Fibroblast of gingiva (primary cell): ENCODE data around the gene LAMTOR4.
A peak's percentile ranks its signal among the peaks of the same experiment; 100 is the strongest.
"Not testable (repeated sequence)": the region's sequence is repeated elsewhere in the genome, so short reads cannot be mapped to it uniquely, and the experiment has no call there.

Experiments used
- DNase-seq: peaks from one replicate; pipeline ENCODE4 v3.0.0-alpha.2; 2011; ENCODE audit warnings: low read depth

The LAMTOR4 gene

DNA sequence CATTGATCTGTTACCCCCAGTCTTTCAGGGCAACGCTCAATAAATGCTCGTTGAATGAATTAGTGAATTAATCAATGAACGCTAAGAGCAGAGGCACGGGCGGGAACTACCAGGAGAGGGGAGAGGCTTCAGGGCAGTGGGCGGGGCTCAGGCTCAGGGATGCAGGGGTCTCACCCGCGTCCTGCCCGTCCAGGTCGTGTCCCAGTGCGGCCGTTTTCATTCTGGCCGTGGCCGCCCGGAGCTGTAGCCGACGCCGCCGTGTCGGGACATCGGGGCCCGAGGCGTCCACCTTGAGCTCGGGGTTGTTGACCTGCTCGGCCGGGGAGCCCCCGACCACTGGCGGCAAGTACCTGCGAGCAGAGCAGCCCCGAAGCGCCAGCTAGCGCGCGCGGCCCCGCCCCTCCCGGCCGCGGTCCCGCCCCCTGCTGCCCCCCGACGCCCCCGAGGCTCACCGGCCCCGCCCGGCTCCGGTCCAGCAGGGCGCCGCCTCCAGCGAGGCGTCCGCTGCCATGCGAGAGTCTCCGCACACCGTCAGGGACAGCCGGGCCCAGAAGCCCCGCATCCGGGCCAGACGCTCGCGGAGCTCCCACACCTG, 22.5 kb downstream of the LAMTOR4 start:
- no peak for DNase-seq

DNA sequence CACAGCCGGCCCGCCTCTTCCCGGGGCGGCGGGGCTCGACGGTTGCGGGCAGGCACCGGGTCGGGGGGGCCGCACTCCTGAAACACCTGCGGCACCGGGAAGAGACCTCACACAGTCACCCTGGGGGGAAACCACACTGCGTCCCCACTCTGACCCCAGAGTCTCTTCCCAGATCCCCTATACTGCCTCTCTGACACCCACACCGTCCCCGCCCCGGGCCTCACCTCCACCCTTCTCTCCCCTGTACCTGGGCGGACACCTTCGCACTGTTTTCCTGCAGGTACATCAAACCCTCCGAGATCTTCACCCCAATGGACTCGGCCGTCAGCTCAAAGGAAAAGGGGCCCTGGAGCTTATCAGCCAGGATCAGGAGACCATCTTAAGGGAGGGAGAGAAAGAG, 23.1 kb downstream of the LAMTOR4 start:
- no peak for DNase-seq

DNA sequence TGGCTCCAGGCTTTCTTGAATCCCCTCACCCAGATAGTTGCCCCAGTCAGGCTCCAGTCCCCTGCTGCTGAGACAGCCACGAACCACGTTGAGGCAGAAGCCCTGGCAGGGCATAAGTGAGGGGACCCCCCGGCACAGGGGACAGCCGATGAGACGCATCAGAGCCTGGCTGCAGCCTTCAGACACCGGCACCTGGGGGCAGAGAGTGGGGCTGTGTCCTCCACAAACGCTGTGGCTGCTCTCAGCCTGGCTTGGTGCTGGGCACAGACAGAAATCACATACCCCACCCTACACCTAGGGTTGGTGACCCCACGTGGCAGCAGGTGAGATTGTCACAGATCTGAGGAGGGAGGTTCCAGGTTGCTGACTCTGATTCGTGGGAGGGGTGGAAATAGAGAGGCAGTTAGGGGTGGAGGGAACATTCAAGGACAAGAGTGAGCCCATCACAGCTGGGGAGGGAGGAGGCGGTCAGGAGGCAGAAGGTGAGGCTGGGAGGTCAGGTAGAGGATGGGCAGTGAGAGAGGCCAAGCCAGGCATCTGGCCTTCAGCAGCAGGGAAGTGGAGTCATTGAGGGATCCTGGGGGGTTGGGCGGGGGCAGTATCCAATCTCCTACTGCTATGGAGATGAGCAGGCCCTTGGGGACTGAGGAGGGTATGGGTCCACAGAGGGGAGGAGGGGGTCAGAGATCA, 25.2 kb downstream of the LAMTOR4 start:
- DNase-seq: no peak

DNA sequence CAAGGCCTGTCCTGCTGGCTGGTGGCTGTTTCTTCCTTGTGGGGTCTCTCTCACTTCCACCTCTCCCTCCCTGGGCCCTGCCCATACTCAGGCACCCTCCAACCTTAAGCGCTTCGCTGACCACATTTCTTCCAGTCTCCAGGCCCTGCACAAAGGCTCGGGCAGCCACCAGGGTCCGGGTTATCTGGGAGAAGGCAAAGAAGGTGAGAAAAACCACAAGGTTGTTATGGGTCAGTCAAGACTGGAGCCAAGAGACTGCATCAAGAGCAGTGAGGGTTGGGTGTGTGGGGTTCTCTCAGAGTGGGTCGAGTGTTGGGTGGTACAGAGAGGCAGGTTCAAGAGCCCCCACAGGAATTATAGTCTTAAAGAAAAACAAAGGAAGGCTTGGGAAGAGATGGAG, 25.9 kb downstream of the LAMTOR4 start:
- no peak for DNase-seq

DNA sequence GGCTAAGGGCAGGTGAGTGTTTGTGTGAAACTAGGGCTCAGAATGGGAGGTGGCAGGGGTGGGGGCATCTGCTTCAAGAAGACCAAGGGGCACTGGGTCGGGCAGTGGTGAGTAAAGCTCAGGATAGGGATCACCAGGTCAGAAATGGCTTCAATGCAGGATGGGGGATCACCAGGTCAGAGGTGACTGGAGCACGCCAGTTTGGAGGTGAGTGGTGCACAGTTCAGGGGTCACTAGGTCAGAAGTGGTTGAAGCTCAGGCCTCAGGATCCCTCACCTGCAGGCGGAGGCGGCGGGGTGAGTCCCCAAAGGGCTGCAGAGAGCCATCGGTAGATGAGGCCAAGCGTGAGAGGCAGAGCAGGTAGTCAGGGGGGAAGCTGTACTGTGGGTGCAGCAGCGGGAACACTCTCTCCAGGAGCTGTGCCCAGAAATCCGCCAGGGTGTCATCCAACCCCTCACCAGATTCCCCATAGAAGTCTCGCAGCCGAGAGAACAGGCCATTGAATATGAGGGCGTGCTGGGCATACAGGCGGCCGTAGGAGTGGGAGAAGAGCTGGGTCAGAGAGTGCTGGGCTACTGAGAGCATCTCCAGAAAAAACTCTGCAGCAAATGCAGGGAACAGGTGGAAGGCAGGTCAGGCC, 26.7 kb downstream of the LAMTOR4 start:
- no peak for DNase-seq

DNA sequence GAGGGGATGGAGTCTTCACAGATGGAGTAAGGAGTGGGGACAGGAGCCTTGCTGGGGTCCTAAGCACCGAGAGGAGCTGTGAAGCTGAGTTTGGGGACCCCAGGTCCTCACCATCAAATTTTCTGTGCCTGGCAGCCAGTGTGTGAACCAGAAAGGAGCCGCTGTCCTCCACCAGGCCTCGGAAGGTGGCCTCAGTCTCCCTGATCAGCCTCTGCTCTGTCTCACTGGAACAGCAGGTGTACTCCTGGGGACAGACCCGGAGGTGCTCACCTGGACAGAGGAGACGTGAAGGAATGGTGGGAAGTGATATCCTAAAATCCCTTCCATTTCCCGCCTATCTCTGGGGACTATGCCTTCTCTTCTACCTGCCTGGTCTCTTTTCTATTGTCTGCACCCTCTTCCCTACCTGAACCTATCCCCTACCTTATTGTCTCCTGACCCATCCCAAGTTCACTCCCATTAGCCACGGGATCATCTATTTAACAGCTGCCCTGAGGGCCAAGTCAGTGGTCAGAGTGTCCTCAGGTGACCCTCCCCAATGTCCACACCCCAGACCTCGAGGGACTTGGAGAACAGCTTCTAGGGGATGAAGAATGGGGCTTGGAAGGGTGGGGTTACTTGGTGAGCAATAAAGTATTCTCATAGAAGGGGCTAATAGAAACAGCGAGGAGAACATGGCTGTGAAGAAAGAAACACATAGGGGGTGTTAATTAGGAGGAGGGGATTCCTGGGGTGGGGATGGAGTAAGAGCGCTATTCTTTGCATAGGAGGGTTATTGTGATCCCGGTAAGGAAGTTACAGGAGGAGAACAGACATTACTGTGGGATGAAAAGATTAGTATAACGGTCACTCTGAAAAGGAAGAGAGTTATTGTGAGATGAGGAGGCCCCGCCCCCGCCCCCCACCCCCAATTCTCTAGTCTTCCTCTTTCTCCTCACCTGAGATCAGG, 27.7 kb downstream of the LAMTOR4 start:
- DNase-seq: no peak

DNA sequence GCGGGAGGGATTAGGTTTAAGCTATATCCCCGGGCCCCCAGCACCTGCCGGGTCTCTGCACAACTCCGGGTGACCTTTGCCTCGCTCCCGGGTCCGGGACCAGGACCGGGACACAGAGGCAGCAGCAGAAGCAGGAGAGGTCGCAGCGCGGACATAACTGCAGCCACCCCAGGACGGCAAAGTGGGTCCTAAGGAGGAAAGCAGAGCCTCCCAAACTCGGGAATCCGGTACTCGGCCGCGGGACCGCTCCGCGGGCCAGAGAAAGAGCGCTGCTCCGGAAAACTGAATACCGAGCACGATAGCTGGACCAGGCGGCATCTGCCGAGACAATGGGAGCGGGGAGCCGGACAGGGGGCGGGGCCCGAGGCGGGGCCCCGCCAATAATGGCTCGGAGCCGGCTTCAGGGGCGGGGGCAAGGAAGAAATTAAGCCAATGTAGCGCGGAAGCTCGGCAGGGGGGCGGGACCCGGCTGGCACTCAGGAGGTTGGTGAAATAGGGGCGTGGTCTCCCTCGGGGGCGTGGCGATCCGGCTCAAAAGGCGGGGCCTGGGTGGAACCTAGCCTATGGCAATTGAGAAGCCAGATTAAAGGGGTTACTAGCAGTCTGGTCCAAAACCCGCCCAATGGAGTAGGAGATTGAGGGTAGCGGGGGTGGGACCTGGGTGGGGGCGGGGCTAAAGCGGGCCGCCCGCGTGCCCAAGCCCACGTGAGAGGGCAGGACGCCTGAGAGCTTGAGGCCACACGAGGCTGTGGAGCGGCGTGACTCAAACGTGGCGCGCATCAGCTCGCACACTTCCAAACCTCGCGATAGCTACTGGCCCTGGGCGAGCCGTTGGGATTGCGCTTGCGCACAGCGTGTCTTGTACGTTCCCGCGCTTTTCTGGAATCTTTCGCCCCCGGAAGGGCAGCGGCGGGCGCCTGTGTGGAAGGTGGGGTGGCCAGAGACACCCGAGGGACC, 28.6 kb downstream of the LAMTOR4 start, which contains the start of the genes GPC2 and STAG3:
Gene GPC2 (minus strand): TSS at position 337 of the 957 bp plus-strand sequence. CDS start 182 bp downstream, at position 155.
Gene STAG3 (plus strand): TSS at position 874 of the 957 bp plus-strand sequence. CDS start 2,639 bp downstream, outside the sequence.
- peak; percentile 92 for DNase-seq

DNA sequence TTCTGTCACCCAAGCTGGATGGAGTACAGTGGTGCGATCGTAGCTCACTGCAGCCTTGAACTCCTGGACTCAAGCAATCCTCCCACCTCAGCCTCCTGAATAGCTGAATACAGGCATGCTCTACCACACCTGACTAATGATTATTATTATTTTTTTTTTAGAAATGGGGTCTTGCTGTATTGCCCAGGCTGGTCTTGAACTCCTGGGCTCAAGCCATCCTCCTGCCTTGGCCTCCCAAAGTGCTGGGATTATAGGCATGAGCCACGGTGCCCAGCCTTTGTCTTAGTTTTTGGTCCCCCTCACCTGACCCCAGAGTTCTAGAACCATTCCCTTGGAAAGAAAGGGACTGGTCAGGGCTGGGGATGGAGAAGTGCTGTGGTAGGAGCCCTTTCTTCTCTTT, 31.4 kb downstream of the LAMTOR4 start:
- not testable (repeated sequence) for DNase-seq

DNA sequence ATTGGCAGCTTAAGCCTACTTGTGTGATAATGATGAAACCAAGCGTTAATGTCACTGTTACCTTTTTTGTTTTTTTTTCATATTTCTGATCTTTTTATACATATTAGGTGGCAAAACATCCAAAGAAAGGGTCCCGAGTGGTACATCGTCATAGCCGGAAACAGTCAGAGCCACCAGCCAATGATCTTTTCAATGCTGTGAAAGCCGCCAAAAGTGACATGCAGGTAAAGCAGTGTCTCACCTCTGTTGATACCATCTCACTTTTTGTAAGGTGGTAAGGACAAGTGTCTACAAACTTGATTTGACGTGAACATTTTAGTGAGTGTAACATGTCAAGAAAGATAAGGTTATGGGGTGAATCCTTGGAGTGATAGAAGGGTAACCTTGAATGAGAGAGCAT, 33.9 kb downstream of the LAMTOR4 start:
- DNase-seq: not testable (repeated sequence)

DNA sequence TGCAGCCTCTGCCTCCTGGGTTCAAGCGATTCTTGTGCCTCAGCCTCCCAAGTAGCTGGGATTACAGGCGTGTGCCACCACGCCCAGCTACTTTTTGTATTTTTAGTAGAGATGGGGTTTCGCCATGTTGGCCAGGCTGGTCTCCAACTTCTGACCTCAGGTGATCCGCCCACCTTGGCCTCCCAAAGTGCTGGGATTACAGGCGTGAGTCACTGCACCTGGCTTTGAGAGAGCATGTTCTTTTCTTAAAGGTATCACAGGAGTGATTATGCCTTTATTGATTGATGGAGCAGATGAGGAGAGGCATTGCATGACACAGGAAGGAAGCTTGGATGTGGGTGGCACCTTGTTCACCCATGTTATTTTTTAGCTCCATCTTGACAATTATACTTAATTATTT, 34.4 kb downstream of the LAMTOR4 start:
- DNase-seq: not testable (repeated sequence)

DNA sequence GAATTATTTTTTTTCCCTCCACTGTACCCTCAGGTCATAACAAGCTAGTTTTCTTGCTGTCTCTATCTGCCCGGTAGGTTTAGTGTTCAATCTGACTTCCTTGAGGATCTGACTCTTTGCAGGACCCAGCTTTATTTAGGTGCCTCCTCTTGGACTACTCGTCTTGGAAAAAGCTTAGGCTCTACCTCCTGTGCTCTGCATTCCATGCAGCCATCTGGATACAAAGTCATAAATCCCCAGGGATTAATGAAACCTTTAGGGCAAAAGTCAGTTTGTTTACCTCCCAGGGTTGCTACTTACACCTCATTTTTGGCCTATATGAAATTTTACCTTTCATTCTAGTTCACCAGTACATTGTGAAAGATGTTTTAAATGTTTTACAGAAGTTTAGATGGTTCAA, 37.0 kb downstream of the LAMTOR4 start:
- DNase-seq: no peak

DNA sequence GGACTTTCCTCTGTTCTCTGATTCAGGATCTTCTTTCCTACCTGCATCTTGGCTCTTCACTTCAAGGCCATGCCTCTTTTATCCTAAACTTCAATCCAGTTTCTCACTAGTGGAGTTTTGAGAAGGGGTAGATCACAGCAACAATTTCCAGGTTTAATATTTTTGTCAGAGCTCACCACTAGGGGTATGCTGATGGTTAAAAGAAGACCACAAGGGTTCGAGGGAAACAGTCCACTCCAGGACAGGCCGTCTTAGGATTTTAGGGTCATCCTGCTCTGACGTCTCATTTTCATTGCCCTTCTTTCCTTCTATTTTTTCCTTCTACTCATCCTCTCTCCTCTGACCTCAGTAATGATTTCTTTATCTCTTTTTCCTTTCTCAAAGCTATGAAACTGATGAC, 40.3 kb downstream of the LAMTOR4 start:
- DNase-seq: no peak

DNA sequence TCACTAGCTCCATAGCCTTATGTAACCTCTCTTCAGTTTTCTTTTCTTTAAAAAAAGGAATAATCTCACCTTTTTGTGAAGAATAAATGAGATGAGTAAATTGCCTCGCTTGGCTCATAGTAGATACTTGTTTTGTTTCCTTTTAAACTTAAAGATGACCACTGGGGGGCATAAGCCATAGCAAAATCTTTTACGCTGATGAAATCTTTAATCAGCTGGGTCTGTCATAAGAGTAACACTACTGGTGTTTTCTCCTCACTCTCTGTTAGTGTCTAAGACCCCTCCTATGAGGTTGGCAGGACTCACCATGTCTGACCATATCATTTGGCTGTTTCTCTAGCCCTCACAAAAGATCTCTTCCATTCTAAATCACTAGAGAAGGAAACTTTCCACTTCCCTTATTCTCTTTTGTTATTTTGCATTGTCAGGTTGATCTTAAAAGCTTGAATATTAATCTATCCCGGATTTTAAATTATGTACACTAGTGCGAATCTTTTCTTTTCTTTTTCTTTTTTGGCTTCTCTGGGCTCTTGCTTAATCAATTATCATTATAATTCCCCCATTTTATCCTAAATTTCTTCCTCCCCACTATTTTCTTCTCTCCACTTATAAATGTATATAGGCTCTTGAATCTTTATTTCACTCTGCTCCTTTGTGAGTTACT, 41.5 kb downstream of the LAMTOR4 start:
- DNase-seq: peak; percentile 32

DNA sequence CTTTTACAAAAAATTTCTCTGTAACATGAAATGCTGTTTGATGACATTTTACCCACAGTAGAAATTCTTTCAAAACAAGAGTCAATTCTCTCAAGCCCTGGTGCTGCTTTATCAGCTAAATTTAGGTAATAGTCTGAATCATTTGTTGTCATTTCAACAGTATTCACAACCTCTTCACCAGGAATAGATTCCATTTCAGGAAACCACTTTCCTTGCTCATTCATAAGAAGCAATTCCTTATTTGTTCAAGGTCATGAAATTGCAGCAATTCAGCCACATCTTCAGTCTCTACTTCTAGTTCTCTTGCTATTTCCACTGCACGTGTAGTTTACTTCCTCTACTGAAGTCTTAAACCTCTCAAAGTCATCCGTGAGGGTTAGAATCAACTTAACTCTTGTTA, 43.1 kb downstream of the LAMTOR4 start:
- peak; percentile 28 for DNase-seq

DNA sequence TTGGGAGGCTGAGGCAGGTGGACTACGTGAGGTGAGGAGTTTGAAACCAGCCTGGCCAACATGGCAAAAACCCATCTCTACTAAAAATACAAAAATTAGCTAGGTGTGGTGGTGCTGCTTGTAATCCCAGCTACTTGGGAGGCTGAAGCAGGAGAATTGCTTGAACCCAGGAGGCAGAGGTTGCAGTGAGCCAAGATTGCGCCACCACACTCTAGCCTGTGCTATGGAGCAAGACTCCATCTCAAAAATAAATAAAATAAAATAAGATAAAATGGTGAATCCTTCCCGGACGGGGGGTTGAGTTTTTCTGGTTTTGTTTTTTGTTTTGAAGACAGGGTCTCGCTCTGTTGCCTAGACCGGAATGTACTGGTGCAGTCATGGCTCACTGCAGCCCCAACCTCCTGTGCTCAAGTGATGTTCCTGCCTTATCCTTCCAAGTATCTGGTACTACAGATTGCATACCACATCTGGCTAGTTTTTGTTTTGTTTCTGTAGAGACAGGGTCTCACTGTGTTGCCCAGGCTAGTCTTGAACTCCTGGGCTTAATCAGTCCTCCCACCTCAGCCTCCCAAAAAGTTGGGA, 43.7 kb downstream of the LAMTOR4 start:
- DNase-seq: not testable (repeated sequence)

DNA sequence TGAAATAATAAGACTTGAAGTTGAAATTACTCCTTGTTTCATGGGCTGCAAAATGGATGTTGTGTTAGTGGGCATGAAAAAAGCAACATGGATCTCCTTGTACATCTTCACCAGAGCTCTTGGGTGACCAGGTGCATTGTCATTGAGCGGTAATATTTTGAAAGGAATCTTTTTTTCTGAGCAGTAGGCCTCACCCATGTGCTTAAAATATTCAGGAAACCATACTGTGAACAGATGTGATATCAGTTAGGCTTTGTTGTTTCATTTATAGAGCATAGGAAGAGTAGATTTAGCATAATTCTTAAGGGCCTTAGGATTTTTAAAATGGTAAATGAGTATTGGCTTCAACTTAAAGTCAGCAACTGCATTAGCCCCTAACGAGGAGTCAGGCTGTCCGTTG, 44.3 kb downstream of the LAMTOR4 start:
- DNase-seq: no peak

DNA sequence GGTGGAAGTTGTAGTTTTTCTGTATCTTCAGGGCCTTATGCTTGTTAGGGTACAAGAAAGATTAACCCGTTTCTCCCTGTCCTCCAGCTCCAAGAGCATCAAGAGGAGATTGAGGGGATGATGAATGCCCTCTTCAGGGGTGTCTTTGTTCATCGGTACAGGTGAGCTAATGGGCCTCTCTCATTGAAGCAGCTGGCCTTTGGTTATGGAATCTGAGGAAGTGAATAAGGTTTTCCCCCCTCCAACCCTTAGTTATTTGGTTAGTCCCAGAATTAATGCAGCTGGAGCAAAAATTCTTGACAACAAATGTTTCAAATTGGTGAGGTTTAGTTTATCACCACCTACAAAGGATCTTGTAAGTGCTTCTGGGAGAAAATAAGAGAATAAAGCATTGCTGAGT, 46.5 kb downstream of the LAMTOR4 start:
- no peak for DNase-seq

DNA sequence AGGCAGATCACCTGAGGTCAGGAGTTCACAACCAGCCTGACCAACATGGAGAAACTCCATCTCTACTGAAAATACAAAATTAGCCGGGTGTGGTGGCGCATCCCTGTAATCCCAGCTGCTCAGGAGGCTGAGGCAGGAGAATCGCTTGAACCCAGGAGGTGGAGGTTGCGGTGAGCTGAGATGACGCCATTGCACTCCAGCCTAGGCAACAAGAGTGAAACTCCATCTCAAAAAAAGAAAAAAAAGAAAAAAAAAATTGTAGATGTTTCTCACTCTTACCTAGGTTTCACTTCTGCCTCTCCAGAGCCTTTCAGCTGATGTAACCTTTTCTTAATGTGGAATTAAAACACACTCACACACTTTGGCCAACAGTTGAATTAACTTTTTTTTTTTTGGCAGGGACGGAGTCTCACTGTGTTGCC, 47.2 kb downstream of the LAMTOR4 start:
- not testable (repeated sequence) for DNase-seq

DNA sequence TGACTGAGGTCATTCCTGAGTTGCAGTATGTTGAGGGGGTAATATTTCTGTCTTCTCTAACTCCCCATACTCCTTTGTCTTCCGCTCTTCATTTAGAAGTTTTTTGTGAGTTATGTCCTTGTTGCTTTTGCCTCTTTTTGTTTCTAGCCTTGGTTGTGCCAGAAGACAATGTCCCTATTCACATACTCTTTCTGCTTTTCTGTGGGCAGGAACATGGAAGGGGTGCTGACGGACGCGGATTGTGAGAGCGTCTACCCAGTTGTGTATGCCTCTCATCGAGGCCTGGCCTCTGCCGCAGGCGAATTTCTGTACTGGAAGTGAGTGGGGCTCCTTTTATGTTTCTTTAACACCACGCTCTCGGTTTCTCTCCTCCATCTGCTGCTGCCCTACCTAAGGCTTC, 49.5 kb downstream of the LAMTOR4 start:
- DNase-seq: no peak

DNA sequence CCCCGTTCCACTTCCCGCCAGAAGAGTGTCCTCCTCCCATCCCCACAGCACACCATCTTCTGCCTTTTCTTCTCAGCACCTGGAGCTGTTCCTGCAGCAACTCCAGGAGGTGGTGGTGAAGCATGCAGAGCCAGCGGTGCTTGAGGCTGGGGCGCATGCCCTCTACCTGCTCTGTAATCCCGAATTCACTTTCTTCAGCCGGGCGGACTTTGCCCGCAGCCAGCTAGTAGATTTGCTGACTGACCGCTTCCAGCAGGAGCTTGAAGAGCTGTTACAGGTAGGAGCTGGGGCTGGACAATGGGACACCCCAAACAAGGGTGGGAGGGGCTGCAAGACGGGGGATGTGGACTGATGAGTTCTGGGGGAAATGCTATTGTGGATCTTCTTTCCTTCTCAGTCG, 52.0 kb downstream of the LAMTOR4 start:
- DNase-seq: no peak
